Effector memory CD4-positive, alpha-beta T cell (primary cell): ENCODE measurements around the gene PPP2R2B.

Experiments
- DNase-seq, 3 donors: peaks; one replicate each; pipeline ENCODE4 v3.0.0-alpha.2; 2020
- H3K27ac ChIP-seq: 2 replicates; pipeline ENCODE4 v1.7.0; 2013; ENCODE audit warnings: mild to moderate bottlenecking, low read length, moderate library complexity; ENCODE audit not compliant: insufficient read depth, poor library complexity, severe bottlenecking
- H3K27me3 ChIP-seq: replicated peaks from 2 replicates; pipeline ENCODE4 v1.7.0; 2013; ENCODE audit warnings: mild to moderate bottlenecking, low read length; ENCODE audit not compliant: insufficient read depth, control insufficient read depth, poor library complexity, severe bottlenecking
- H3K36me3 ChIP-seq: 2 replicates; pipeline ENCODE4 v1.7.0; 2013; ENCODE audit warnings: mild to moderate bottlenecking, low read length, moderate library complexity; ENCODE audit not compliant: control insufficient read depth, insufficient read depth
- H3K4me1 ChIP-seq: 2 replicates; pipeline ENCODE4 v1.7.0; 2013; ENCODE audit warnings: low read length, mild to moderate bottlenecking; ENCODE audit not compliant: control insufficient read depth, insufficient read depth, poor library complexity, severe bottlenecking
- H3K4me3 ChIP-seq: 2 replicates; pipeline ENCODE4 v1.7.0; 2013; ENCODE audit warnings: low read length, low read depth, mild to moderate bottlenecking; ENCODE audit not compliant: insufficient read depth, poor library complexity, severe bottlenecking
- H3K9me3 ChIP-seq: 2 replicates; pipeline ENCODE4 v1.7.0; 2013; ENCODE audit warnings: mild to moderate bottlenecking, low read length, moderate library complexity; ENCODE audit not compliant: control insufficient read depth

PPP2R2B gene

DNA sequence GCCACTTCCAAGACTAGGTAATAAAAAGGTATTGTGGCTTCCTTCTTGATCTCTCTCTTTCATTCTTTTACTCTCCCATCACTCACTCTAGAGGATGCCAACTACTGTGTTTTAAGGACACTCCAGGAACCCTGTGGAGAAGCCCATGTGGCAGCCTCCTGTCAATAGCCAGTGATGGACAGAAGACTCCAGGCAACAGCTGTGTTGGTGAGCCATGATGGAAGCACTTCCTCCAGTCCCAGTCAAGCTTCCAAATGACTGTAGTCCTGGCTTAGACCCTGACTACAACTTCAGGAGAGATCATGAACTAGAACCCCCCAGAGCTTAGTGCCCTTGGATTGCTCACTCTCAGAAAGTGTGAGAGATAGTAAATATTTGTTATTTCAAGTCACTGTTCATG lies 123.9 kb downstream of the PPP2R2B start:
- Histone ChIP-seq H3K27ac (no peak overlapping the region), H3K4me3 (no peak overlapping the region), H3K27me3 (no peaks in the 10 kb centered on the region), H3K36me3 (no peaks in the 10 kb centered on the region), H3K9me3 (no peaks in the 10 kb centered on the region), H3K4me1 (peaks cover 32% of the 10 kb centered on the region)
- no peak for DNase-seq

DNA sequence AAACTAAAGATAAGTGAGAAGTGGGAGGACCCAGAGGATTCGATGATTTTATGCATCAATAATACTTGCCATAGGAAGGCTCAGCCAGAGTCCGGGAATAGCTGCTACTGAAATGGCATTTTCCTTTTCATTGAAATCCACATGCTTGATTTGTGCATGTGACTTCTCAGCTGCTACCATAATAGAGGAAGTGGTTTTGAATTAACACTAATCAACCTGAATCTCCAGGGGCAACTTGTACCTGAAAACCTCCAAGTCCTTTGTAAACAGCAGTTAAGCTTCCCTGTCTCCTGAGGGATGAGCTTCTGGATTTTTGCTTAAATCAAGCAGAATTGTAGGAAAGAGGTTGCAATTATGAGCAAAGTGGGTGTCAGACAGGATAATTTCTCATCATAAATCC lies 124.9 kb downstream of the PPP2R2B start:
- Histone ChIP-seq H3K4me1 (peaks cover 32% of the 10 kb centered on the region), H3K4me3 (no peak overlapping the region), H3K9me3 (no peaks in the 10 kb centered on the region), H3K27me3 (no peaks in the 10 kb centered on the region), H3K27ac (no peak overlapping the region), H3K36me3 (no peaks in the 10 kb centered on the region)
- no peak for DNase-seq

DNA sequence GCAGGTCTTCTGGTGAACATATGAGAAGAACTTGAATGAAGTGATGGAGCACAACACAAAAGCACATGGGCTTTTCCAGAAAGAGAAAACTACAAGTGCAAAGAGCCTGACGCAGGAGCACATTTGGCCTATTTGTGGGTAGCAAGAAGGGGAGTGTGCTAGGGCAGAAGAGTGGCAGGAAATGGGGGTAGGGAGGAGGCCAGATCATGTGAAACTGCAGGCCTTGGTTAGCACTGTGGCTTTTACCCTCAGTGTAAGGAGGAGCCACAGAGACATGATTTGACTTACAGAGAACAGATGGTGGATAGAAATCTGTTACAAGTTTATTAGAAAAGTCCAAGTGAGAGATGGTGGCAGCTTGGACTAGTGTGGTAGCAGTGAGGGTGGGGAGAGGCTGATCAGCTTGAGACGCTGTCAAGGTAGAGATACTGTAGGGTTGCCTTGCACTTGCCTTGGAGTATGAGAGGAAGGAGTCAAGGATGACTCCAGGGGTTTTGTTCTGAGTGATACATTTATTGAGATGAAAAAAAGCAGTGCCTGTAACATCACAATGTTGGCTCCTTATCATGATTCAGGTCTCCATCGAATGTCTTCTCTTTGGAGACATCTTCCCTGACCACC lies 126.7 kb downstream of the PPP2R2B start:
- no peaks in the 10 kb centered on the region for H3K27me3 ChIP-seq
- no peaks in the 10 kb centered on the region for H3K9me3 ChIP-seq
- peaks cover 32% of the 10 kb centered on the region for H3K4me1 ChIP-seq
- peak overlapping the region; percentile 52 for H3K27ac ChIP-seq
- no peak overlapping the region for H3K4me3 ChIP-seq
- H3K36me3 ChIP-seq: no peaks in the 10 kb centered on the region
- peak; percentile 42 for DNase-seq

DNA sequence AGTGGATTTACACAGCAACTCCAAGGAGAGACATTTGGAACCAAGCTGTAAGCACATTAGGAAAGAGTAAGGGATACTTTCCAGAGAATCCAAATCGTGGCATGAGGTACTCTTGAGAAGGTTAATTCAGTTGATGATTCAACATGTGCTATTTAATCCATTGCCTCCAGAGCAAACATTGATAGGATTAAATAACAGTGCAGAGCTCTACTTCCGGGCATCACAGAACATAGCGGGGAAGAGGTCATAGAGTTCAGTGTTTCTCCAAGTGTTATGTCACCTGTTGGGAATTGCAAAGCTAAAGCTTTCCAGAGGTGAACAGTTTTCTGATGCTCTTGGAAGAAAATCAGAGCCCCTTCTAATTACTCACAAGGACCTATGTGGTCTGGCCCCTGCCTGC lies 127.5 kb downstream of the PPP2R2B start:
- H3K36me3 ChIP-seq: no peaks in the 10 kb centered on the region
- H3K27me3 ChIP-seq: no peaks in the 10 kb centered on the region
- peaks cover 31% of the 10 kb centered on the region for H3K4me1 ChIP-seq
- no peak overlapping the region for H3K27ac ChIP-seq
- no peak for DNase-seq
- H3K9me3 ChIP-seq: no peaks in the 10 kb centered on the region
- no peak overlapping the region for H3K4me3 ChIP-seq

DNA sequence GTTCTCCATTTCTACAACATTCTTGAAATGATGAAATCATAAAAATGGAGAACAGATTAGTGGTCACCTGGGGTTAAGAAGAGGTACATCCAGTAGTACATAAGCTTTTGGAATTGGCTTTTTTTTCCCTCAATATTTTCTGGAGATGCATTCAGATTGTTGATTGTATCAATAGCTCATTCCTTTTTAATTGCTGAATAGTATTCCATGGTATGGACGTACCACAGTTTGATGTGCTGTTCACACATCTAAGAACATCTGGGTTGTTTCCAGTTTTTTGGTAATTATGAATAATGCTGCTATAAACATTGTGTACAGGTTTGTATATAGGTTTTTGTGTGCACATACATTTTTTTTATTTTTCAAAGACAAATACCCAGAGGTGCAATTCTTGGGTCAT lies 130.0 kb downstream of the PPP2R2B start:
- H3K27ac ChIP-seq: no peak overlapping the region
- H3K4me3 ChIP-seq: no peak overlapping the region
- no peaks in the 10 kb centered on the region for H3K36me3 ChIP-seq
- H3K9me3 ChIP-seq: no peaks in the 10 kb centered on the region
- DNase-seq: no peak
- no peaks in the 10 kb centered on the region for H3K27me3 ChIP-seq
- peaks cover 15% of the 10 kb centered on the region for H3K4me1 ChIP-seq

DNA sequence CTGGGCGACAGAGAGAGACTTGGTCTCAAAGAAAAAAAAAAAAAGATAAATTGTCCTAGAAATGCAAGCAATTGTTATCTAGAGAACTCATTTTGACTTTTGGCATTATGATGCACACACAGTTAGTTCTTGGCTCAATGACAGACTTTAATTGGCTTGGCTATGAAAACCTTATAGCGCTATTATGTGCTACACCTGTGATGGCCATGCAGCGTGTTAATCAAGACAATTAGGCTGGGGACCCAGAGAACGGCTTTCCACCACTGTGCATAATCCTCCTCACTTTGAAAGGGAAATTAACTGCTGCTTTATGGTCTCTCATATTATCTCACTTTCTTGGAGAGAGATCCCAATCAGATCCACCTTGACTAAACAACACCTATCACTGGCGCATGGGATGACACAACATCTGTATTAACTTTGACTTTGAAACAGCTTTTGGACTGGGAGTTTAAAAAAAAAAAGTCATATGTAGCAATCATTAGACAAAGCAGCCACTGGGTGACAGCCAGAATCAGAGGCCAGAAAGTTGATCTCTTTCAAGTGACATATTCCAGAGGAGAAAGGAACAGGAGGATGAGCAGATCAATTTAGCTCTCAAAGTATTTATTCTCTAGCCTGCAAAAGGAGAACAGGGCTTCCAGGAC lies 132.5 kb downstream of the PPP2R2B start:
- H3K27me3 ChIP-seq: no peaks in the 10 kb centered on the region
- H3K9me3 ChIP-seq: no peaks in the 10 kb centered on the region
- H3K36me3 ChIP-seq: no peaks in the 10 kb centered on the region
- H3K27ac ChIP-seq: no peak overlapping the region
- no peak for DNase-seq
- H3K4me1 ChIP-seq: no peaks in the 10 kb centered on the region
- H3K4me3 ChIP-seq: no peak overlapping the region

DNA sequence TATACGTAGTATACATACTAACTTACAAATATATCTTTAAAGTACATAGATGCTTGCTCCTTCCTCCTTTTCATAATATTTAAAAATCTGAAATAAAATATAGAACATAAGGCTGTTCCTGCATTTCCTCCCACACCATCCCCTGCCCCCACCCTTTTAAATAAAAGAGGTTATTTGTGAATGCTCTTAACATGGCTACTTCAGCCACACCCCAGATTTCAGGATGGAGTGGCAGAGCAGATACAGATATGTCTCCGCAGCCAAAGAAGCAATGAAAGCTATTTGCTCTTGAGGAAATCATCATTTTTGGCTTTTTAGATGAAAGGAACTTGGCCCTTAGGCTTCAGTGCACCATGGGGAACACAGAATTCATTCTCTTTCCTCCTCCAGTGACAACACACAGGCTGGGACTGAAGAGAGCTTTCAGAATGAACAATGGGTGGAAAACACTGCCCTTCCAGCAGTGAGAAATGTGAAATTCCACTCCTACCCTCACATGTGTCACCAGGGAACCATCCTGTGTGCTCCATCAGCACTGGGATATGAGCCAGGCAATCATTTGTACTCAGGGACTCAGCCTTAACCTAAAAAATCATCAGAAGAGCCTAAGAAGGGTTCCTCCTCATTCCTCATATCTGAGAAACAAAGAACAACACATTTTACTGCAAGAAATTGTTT lies 134.3 kb downstream of the PPP2R2B start:
- DNase-seq: no peak
- Histone ChIP-seq H3K27ac (no peak overlapping the region), H3K4me3 (no peak overlapping the region), H3K27me3 (no peaks in the 10 kb centered on the region), H3K9me3 (no peaks in the 10 kb centered on the region), H3K4me1 (no peaks in the 10 kb centered on the region), H3K36me3 (no peaks in the 10 kb centered on the region)

DNA sequence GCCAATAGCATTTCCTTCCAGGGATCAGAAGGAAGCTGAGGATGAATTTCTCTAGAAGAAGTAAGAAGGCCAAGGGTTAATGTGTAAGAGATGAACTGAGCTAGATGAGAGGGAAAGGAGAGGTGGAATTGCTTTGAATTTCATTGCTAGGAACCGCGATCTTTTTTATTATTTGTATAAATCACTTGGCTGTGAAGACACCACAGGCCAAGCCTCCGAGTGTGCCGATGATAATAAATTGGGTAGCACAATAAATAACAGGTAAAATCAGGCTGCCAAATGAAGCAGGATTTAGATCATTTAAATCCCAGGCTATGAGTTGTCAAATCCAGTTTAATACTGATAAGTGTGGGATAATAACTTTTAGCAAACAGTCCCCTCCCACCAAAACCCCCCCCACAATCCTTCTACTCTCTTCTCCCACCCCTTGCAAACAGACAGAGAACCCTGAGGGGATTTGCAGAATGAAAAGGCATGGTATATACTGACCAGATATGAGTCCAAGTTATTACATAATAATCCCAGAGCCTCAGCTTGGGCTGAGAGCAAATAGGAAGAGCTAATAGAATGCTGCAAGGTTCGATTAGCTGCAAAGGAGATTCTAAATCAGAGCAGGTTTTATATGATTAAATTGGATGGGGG lies 143.5 kb downstream of the PPP2R2B start:
- no peaks in the 10 kb centered on the region for H3K36me3 ChIP-seq
- no peaks in the 10 kb centered on the region for H3K4me1 ChIP-seq
- H3K4me3 ChIP-seq: no peak overlapping the region
- no peak for DNase-seq
- no peaks in the 10 kb centered on the region for H3K27me3 ChIP-seq
- H3K27ac ChIP-seq: no peak overlapping the region
- no peaks in the 10 kb centered on the region for H3K9me3 ChIP-seq

DNA sequence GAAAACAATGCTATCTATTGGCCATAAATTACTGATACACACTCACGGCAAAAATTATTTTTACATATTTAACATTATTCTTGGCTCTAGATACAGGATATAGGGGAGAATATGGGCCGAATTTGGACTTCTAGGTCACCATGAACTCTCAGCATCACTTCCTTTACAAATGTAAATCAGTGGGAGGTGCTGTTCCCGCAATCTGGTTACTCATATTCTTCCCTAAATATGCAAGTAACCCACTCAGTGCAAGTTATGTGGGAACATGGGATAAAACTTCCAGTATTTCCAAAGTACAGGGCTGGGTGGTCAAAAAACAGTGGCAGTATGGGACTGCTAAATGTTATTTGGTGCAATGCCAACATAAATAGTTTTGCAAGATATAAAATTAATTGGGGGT lies 145.6 kb downstream of the PPP2R2B start:
- Histone ChIP-seq H3K27ac (no peak overlapping the region), H3K36me3 (no peaks in the 10 kb centered on the region), H3K27me3 (no peaks in the 10 kb centered on the region), H3K9me3 (no peaks in the 10 kb centered on the region), H3K4me1 (no peaks in the 10 kb centered on the region), H3K4me3 (no peak overlapping the region)
- no peak for DNase-seq
